Suprapubic skin (tissue), 3 donors: ENCODE measurements around the gene COL5A1.

Experiments
- POLR2A ChIP-seq, 2 donors: fragments of 450-650 bp; IDR thresholded peaks; one replicate each; pipeline ENCODE4 v1.6.1; 2017; ENCODE audit warnings: antibody characterized with exemption in 2 of 2, mild to moderate bottlenecking in 2 of 2, moderate library complexity in 2 of 2
- TF ChIP-seq, protein P1 (sequence below), 2 donors: fragments of 200-600 bp in 1 of 2; fragments of 450-650 bp in 1 of 2; sonication (generic) in 1 of 2; IDR thresholded peaks; one replicate each; pipeline ENCODE4 v1.5.1; 2016 to 2019; ENCODE audit warnings: antibody characterized with exemption in 2 of 2, mild to moderate bottlenecking in 1 of 2, moderate library complexity in 1 of 2

DNA sequence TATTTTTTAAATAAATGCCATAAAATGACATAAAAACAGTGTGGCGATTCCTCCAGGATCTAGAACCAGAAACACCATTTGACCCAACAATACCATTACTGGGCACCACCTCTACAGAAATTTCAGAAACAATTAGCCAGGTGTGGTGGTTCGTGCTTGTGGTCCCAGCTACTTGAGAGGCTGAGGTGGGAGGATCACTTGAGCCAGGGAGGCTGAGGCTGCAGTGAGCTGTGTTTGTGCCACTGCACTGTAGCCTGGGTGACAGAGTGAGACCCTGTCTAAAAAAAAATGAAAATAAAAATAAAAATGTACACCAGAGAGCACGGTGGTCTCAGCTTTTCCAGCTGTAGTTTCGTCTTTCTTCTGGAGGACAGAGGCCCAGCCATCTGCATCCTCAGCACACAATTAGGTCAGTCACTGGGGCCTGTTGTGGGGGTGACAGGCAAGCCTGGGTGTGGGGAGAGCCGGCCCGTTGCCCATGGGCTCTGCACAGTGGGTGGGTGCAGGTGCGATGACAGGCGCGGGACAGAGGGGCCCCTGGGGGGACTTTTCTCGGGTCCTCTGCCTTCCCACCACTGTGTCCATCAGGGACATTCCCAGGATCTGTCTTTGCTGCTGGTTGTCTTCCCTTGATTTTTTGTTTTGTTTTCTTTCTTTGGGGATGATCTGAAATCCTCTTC, 9.8 kb downstream of the COL5A1 start:
- TF ChIP-seq POLR2A (IDR thresholded peaks at IDR 0.05) = no peak
- TF ChIP-seq, protein P1, sequence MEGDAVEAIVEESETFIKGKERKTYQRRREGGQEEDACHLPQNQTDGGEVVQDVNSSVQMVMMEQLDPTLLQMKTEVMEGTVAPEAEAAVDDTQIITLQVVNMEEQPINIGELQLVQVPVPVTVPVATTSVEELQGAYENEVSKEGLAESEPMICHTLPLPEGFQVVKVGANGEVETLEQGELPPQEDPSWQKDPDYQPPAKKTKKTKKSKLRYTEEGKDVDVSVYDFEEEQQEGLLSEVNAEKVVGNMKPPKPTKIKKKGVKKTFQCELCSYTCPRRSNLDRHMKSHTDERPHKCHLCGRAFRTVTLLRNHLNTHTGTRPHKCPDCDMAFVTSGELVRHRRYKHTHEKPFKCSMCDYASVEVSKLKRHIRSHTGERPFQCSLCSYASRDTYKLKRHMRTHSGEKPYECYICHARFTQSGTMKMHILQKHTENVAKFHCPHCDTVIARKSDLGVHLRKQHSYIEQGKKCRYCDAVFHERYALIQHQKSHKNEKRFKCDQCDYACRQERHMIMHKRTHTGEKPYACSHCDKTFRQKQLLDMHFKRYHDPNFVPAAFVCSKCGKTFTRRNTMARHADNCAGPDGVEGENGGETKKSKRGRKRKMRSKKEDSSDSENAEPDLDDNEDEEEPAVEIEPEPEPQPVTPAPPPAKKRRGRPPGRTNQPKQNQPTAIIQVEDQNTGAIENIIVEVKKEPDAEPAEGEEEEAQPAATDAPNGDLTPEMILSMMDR (IDR thresholded peaks at IDR 0.05) = no peak
